Esophagus mucosa (tissue), 1 donor: ENCODE data around the gene PRKAA2. TPM values are rescaled to one million over a fixed set of nuclear protein-coding genes. Genes with fewer than 3 reads are reported as not detected.

Source experiments
- ATAC-seq: fragments of 200-7000 bp; cut with Tn5 transposase; one replicate; pipeline ENCODE4 v1.9.1; 2020
- total RNA-seq: library from RNA; stranded (reverse); gene quantifications from one replicate; pipeline ENCODE4 v1.2.4, GENCODE V29; 2023
- donor health status: DM: yes; HTN: yes; CAD: no.

The PRKAA2 gene
- total RNA-seq, 1 donor from 2014 or later: 0.44 TPM

DNA sequence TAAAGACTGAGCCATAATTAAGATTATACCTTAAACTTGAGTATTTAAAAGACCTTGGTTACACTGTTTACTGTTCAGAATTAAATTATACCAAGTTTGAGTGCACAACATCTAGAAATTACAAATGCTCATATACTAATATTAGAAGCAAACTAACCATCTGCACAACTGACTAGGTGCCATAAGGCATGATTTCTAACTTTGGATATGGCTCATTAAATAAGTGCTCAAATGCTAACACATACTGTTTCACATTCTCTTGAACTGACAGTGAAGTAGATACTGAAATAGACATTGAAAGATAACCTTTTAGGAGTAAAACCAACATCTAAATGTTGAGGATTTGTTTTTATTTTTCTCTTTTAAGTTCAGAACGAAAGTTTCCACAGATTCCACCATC, 74.1 kb downstream of the PRKAA2 start:
- no peak for ATAC-seq

GRCh38 chr1:56726706-56727105, 81.6 kb downstream of the PRKAA2 start:
- no peak for ATAC-seq

GRCh38 chr1:56728964-56729363, 83.8 kb downstream of the PRKAA2 start:
- ATAC-seq: no peak

- ATAC-seq: no peak
Measured at GRCh38 chr1:56745231-56745630, 100.1 kb downstream of the PRKAA2 start.

DNA sequence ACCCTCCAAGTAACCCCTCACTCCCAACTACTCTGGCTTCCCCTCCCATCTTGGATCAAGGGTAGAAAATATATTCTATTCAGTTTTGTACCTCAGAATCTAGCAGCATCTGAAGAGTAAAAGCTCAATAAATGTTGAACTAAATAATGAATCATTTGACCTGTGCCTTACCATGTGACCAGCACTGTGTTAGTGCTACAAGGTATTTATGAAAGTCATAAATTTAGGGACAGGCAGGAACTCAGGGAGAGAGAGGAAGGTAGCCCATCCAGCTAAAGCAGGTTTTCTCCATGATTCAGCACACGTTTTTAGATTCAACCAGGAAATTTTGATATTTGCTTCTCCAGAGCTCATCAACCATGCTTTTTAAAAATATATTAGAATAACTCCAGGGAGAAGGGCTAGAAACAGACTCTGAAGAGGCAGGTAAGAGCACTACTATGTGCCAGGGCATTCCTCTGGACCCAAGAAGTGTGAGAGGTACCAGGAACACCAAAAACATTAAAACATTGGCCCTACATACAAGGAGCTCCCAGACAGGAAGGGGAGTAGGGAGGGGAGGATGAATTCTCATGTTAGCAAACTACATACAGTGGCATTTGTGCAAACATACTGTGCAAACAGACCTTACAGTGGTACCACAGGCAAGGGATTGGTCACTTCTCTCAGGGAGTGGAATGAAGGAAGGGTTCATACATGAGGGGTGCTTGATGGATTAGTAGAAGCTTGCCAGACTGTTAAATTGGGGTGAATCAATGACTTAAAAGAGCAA, 109.8 kb downstream of the PRKAA2 start:
- ATAC-seq: no peak

GRCh38 chr1:56755911-56756310, 110.8 kb downstream of the PRKAA2 start:
- no peak for ATAC-seq

GRCh38 chr1:56758135-56758534, 113.0 kb downstream of the PRKAA2 start:
- ATAC-seq: no peak

GRCh38 chr1:56758794-56759193, 113.7 kb downstream of the PRKAA2 start:
- ATAC-seq: no peak

Other genes starting within 250 kb of the PRKAA2 start
- 14.7 TPM for gene PLPP3, start 65.8 kb upstream of the PRKAA2 start, total RNA-seq
- 0.36 TPM for gene FYB2, start 174.1 kb downstream of the PRKAA2 start, total RNA-seq
- not detected for gene C8A, start 209.5 kb downstream of the PRKAA2 start, total RNA-seq